Activated naive CD4-positive, alpha-beta T cell treated with Interleukin-2 at 50 U/mL for 16 hours (primary cell): ENCODE measurements around the gene METAP2.

ENCODE experiments used
- DNase-seq: peaks from one replicate; pipeline ENCODE4 v3.0.0-alpha.2; 2020

Gene METAP2

DNA sequence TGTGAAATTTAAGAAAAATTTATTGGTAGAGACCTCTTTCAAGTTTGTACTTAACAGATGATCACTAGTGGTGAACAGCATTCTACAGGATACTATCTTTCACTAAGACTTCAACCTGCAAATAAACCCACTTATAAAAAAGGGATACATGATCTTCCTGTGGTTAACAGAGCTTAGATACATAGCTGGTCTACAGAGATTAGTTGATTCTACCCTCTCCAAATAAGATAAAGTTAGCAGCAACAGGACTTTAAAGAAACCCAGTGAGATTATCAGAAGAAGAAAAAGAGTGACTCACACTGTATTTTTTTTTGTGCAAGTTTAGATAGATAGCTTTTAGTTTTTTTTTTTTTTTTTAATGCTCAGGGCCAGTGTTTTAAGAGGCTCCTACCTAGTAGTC lies 42.8 kb downstream of the METAP2 start:
- DNase-seq: no peak

- no peak for DNase-seq
Observed at GRCh38 chr12:95517246-95517645, 43.3 kb downstream of the METAP2 start.

- DNase-seq: no peak
Observed at GRCh38 chr12:95518944-95519343, 45.0 kb downstream of the METAP2 start.

- no peak for DNase-seq
Observed at GRCh38 chr12:95520816-95521215, 46.9 kb downstream of the METAP2 start.

- DNase-seq: no peak
Observed at GRCh38 chr12:95522692-95523091, 48.7 kb downstream of the METAP2 start.

DNA sequence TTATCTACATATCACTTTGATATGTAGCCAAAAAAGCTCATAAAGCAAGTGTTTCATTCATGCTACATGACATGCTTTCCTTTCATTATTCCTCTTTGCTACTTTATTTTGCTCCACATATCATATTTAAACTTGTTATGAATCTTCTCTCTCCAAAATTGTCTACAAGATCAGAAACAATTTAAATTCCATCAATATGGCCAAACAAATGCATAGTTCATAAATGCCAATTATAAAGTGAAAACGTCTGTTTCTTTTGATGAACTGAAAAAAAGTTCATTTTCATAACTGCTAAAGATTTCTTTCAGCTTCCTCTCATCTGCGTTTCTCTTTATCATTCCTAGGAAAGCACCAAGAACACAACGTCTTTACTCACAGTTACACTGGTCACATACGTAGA lies 54.5 kb downstream of the METAP2 start:
- DNase-seq: no peak

DNA sequence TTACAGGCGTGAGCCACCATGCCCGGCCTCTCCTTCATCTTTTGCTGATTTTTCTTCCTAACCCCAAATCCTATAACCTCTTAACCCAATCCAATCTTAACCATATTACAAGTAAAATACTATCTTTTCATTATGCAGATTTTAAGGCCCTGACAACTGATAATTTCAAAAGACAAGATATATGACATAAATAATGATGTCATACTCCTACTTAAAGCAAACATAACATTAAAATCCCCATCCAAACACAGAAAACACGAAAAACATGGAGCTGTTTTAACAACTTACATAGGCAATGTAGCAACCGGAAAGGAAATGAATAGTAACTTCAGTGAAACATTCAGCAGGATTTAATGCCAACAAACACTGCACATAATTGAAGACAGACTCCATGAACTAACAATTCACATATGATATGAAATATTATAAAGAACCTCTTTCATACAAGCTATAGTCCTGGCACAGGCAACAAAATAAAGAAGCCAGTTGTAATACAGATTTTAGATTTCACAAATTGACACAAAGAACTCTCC lies 55.8 kb downstream of the METAP2 start:
- DNase-seq: no peak

- no peak for DNase-seq
Observed at GRCh38 chr12:95532851-95533250, 58.9 kb downstream of the METAP2 start.

GRCh38 chr12:95533985-95534384 lies 60.0 kb downstream of the METAP2 start:
- no peak for DNase-seq

DNA sequence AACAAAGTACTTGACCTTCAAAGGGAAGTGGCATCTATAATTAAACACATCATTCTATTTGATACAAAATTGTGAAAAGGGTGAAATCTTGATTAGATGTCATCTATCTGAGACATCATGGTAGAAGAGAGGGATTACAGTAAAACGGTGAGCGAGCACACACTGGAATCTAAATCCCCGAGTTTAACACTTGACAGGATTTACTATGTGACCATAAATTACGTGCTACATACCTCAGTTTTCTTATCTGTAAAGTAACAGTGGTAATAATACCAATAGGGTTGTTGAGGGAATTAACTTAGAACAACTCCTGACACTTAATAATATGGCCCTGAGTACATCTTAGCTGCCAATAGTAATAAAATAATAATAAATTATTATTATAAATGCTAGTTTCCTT lies 64.1 kb downstream of the METAP2 start:
- no peak for DNase-seq

DNA sequence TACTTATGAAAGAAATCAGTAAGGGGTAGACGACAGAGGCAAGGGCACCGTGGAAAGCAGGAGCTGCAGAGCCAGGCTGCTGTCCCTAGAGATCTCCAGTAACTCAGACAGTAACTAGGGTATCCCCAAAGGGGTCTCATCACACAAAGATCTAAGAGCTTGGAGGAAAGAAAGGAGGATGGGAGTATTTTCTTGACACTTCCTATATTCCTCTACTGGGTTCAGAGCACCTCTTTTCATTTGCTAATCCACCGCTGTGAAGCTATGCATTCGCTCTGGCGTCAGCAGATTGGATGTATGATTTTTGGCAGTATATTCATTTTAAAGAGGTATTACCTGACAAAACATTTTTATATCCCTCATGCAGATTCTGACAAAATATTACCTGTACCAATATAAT lies 64.7 kb downstream of the METAP2 start:
- no peak for DNase-seq

GRCh38 chr12:95541436-95541835 lies 67.5 kb downstream of the METAP2 start:
- DNase-seq: no peak

DNA sequence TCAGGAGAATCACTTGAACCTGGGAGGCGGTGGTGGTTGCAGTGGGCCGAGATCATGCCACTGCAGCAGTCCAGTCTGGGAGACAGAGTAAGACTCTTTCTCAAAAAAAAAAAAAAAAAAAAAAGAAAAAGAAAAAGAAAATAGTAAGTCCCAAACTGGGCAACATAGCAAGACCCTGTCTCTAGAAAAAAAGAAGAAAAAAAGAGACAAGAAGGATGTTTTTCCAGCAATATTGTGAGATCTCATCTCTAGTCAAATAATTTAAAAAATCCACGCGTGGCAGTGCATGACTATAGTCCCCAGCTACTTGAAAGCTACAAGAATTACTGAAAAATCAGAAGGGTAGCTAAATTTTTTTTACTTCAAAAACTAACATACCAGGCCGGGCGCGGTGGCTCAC lies 69.4 kb downstream of the METAP2 start:
- no peak for DNase-seq

DNA sequence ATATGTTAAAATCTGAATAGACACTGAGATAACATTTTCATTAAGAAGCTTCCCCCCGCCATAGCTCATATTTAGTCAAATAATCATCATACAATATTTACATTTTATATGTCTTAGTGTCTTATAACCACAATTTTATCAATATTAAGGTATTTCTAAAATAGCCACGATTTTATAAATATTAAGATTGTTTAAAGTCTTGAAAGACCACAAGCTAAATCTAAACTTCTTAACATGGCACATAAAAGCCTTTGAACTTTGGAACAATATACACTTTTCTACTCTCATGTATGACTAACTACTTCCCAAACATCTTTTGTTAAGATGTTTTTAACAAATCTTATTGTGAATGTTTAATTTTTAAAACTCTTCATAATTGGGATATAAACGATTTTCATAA lies 70.8 kb downstream of the METAP2 start:
- no peak for DNase-seq

GRCh38 chr12:95545303-95545702 lies 71.4 kb downstream of the METAP2 start:
- no peak for DNase-seq

DNA sequence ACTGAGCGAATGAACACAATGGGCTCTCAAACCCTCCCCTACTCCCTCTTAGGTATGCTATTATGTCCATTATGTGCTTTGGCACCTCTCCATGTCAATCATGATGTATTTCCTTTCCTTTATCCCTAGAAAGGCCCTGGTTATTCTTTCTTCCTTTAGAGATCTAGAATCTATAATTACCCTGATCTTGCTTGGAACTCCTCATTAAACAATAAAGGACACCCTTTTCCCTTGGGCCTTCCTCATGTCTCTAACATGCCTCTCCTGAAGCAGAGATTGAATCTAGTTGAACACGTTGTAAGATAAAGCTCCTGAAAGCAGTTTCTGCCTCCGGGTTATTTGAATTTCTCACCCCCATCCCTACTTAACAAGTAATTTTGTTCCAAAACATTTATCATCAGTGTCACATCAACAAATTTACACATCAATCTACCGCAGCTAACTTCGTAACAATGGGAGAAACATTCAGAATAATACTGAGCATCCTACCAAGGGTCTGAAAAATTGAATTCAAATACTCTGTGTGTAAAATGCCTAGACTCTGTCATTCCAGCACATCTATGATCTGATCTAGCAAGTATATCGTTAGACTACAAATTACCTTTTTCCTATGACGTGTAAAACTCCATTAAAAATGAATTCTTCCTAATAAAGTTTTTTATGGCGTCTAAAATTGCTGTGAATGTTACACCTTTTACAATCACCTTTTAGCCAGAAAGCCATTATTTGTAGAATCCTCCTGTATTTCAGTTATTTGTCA lies 72.0 kb downstream of the METAP2 start:
- DNase-seq: no peak

GRCh38 chr12:95546491-95546813 lies 72.5 kb downstream of the METAP2 start:
- no peak for DNase-seq

- no peak for DNase-seq
Observed at GRCh38 chr12:95547522-95548055, 73.6 kb downstream of the METAP2 start.

DNA sequence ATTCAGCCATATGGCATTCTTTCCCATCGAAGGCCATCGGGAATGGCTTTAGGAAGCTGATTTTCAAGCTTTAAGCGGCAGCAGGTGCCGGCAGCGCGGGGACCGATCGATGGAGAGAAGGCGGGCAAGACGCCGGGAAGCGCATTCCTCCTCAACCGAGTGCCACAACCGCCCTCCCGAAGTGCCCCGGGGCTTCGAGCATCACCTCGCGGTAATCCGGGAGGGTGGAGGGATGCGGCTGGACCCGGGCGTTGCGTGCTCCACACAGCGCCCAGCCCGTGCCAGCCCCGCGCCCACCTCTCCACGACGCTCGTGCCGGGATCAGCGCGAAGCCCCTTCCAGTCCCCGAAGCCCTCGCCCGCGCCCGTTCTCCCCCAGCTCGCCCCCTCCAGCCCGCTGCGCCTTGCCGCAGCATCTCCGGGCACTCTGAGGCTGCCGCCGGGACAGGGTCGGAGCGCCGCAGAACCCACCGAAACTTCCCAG lies 74.1 kb downstream of the METAP2 start:
- peak; percentile 29 for DNase-seq

DNA sequence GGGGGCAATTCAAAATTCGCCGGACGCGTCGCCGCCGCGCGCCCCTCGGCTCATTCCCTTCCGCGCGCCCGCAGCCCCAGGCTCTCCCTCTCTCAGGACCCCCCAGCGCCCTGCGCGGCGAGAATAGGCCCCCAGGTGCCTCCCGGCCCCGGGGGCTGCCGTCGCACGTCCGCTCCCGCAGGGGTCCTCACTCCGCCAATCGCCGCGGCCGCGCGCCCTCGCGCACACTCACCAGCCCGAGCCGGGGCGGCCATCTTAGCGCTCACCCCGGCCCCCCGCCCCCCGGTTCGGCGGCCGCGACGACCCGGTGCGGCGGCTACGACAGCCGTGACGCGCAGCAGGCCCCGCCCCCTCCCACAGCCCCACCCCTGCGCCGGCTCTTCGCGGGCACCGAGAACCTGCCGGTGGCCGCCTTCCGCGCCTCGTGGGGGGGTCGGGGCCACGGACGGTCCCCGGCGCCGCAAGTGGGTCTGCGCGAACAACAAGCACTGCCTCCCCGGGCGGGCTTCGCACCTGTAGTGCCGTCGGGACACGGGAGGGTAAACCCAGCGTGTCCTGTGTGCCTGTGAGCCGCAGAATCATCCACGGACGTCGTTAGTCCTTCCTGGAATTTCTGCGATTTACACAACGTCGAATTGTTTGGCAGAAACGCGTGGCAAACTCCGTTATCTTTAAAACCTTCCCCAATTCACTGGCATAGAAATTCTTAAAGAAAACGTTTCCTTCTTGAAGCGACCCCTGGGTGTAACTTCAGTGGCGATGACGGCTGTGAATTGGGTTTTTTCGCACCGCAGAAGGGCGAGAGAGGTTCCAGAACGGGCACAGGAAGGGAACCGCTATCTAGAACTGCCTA lies 74.8 kb downstream of the METAP2 start:
- peak; percentile 69 for DNase-seq

DNA sequence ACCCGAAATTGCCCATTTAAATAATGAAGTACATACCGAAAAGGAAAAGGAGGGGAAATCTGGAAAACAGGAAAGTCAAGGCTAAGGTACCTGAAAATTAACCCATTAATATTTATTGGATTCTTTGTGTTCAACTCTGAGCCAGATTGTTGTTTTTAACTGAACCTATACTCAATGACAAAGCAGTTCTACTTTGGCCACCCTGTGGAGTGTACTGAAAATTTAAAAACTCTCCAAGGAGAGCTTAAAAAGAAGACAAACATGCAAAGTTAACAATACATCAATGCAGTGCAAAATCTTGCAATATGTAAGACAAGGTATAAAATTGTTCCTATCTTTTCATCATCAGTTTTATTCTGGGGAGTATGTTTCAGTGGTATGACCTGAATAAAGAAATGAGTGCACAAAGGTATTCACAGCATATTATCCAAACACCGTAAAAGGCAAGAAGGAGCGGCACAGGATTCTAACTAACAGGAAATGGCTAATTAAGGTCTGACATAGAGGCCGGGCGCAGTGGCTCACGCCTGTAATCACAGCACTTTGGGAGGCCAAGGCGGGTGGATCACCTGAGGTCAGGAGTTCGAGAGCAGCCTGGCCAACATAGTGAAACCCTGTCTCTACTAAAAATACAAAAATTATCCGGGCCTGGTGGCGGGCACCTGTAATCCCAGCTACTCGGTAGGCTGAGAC lies 75.6 kb downstream of the METAP2 start:
- DNase-seq: no peak

GRCh38 chr12:95551305-95551704 lies 77.4 kb downstream of the METAP2 start, which contains the start of gene USP44:
TSS of gene USP44 (minus strand) at chr12:95551476. CDS start at chr12:95534256, 17,220 bp downstream.
- no peak for DNase-seq

DNA sequence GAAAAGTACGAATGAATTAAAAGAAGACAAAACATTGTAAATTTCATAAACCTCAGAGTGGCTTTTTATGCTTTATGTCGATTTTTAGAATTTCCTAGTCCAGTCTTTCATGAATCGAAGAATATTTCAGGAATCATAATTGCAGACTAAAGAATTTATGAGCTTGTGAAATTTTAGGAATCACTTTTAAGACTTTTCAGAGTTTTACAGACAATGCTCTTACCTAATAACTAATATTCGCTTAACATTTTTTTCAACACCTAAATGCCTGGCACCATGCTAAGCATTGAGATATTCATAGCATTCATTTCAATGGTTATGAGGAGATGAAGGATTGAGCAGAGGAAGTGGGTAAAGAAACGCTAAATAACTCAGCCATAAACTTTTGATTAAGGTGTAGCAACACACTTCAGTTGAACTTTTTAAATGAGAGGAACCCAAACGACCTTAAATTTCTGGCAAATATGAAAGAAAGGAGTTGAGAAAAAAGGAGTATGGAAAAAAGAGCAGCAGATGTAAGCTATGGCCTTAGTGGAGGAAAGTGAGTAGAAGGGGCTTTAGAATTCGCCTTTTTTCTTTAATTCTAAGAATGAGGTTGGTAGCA lies 78.1 kb downstream of the METAP2 start:
- no peak for DNase-seq
